Stimulated activated CD4-positive, alpha-beta T cell treated with anti-CD3 and anti-CD28 coated beads, TNF-alpha, amount 100 ng/mL, for 1 hour (primary cell): ENCODE results near the gene NDUFA11.
A peak's percentile ranks its signal among the peaks of the same experiment; 100 is the strongest.

Experiments used
- DNase-seq, 3 donors: peaks; one replicate each; pipeline ENCODE4 v3.0.0-alpha.2; 2020; ENCODE audit warnings: low read depth in 3 of 3, low spot score in 1 of 3

NDUFA11 gene

GRCh38 chr19:5903624-5904351 lies at the start of gene NDUFA11:
NDUFA11 (minus strand) TSS chr19:5903790; CDS start chr19:5903708, 82 bp downstream.
- peak; percentile 92 to 97 (median 93) for DNase-seq

- DNase-seq, result no peak
Observed at GRCh38 chr19:5953030-5953589, 49.5 kb upstream of the NDUFA11 start.

DNA sequence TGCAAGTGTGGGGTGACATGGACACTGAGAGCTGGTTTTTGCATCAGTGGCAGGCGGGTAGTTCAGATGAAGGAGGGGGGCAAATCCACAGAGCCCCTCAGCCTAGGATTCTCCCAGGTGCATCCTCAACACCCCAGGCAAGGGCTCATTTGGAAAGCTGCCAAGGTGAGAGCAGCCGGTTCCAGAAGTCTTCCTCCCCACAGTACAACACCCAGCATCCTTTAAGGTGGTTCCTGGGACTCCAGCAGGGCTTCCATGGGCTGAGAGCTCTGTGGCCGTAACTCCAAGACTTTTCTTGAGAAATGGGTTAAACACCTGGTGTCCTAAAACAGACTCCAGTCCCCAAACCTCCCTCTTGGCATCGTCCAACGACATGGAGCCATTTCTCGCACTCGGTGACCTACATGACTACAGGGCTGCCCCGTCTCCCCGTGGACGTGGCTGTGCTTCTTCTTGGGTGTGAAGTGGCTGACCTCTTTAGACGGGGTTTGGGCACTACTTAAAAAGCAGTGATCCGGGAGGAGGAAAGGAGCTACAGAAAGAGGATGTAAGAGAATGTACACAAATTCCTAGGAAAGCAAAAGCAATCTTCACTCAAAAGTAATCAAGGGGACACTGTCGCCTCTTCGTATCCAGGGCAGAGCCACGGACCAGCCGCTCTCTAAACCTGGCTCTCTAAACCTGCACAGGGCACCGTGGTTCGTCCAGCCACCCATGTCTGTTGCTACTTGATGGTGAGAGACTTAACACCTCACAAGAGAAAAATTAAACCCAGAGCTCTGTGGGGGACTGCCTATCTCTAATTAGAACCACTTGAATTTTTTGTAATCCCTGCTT lies 48.8 kb upstream of the NDUFA11 start:
- no peak for DNase-seq

DNA sequence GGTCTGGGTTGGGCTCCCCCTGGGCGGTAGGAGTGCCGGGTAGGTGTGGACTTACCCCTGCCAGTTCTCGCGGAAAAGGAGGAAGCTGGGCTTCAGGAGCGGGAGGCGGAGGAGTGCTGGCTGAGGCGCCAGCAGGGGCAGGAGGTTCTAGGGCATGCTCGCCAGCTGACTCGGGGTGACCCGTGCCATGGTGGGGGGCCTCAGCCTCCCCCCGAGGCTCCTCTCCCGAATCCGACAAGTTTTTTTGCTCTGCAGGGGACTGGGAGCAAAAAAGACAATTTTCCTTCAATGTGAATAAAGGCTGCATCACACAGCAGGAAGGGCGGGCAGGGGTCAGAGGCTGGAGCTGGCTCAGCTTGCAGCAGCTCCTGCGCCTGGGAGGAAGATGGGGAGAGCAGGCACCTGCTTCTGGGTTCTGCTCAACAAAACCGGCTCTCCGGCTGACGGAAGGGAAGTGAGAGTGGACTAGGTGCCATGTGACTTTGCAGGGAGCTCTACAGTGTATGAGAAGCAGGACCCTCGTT lies 47.8 kb upstream of the NDUFA11 start:
- no peak for DNase-seq

DNA sequence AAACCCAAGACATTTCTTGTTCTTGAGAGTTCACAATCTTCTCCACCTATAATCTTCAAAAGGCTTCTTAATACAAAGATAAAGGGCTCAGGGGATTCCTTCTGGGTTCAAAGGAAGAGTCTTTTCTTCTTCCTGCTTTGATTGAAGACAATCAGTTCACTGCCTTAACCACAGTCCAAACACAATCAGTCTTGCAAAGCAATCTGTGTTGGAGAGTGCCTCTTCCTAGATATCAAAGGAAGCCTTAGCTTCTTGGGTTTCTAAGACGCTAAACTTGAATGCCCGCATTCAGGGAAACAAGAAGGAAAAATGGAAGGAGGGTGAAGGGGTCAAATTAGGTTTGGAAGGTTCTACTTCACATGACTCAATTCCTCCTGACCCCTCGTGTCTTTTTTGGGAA lies 47.2 kb upstream of the NDUFA11 start:
- DNase-seq, result no peak

DNA sequence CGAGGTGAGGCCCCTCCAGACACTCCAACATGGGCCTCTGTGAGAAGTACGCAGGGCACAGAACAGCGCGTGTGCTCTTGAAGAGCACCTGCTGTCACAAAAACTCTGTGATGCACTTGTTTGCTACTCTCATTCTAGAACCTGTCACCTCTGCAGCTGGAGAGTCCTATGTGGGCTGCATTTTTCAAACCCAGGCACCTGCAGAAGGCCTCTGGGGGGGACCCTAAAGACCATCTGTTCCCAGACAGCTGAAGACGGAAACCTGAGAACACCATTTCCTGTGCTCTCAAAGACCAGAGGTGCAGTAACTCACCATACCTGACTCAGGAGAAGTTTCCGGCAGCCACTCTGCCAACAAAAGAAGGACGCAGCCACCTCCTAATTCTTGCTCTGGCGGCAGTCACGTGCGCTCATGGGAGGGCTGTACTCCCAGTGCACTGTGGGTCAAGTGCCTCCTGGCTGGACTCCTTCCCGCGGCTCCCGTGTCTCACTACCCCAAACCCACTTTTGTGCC lies 46.3 kb upstream of the NDUFA11 start:
- DNase-seq, result peak in 1 of 3 donors; percentile 22

DNA sequence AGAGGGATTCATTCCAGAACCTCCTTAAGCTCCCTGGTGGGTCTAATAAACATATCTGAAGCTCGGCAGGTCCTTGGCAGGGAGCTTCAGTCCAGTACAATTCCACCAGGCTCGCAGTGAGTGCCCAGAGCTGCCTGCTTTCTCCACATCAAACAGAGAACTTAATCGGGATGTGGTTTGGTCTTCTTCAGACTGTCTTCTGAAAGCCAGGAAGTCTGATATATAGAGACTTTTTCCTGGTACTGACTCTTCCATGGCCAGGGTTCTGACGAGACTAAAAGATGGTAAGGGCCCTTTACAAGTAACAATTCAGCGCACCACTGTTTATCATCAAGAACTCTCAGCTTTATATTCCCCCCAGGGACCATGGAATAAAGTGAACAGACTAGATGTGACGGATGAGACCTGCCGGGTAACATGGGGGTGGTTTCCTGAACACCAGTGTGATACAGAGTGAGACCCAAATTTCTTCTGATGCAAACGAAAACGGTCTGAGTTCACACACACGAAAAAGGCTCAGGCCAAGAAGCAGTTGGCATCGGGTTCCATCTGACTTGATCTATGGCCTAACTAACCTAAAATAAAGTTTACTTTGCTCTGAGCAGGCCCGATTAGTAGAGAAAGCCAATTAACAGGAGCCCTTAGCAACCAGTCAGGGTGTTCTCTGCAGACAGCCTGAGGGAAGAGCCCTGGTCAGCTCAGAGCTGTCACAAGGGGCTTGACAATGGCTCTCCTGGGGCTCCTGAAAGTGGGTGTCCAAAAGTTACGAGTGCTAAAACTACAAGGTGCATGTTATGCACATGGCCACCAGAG lies 45.4 kb upstream of the NDUFA11 start:
- no peak for DNase-seq

GRCh38 chr19:5947435-5947834 lies 43.8 kb upstream of the NDUFA11 start:
- DNase-seq, result no peak

DNA sequence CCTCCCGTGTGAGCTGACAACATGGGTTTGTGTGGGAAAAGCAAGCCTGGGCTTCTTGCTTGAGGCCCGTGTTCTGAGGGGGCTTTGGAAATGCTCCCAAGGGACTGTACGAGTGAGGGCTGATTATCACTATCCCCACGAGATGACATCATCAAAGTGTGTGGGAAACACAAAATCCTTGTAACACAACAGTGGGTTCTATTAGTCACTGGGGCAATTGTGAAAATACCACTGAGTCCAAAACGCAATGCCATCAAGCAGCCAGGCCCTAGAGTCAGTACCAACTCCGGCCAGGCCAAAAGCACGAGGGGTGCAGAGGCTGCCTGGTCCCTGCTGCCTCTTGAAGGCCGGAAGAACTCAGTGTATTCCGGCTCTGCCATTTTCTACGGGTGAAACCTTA lies 40.0 kb upstream of the NDUFA11 start:
- DNase-seq, result no peak

DNA sequence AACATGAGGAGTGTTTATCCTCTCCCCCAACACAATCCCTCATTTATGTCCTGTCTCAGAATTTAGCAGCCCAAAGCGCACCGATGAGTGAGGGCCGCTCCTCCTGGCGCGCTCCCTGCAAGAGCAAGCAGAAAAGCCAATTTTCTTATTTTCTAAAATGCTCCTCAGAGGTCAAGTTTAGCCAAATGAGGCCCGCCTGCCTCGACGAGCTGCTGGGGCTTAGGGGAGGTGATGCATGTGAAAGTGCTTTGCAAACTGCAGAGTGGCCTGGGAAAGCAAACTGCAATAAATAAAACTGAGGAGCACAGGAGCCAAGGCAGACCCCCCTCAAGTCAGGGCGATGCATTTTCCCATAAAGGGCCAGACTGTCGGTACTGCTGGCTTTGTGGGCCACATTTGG lies 39.5 kb upstream of the NDUFA11 start:
- DNase-seq, result no peak

- DNase-seq, result no peak
Observed at GRCh38 chr19:5941673-5942072, 38.1 kb upstream of the NDUFA11 start.

GRCh38 chr19:5940260-5941208 lies 36.9 kb upstream of the NDUFA11 start:
- DNase-seq, result no peak

GRCh38 chr19:5937550-5937949 lies 34.0 kb upstream of the NDUFA11 start:
- no peak for DNase-seq

- DNase-seq, result no peak
Observed at GRCh38 chr19:5936292-5936592, 32.7 kb upstream of the NDUFA11 start.

- no peak for DNase-seq
Observed at GRCh38 chr19:5935473-5936291, 32.1 kb upstream of the NDUFA11 start.

DNA sequence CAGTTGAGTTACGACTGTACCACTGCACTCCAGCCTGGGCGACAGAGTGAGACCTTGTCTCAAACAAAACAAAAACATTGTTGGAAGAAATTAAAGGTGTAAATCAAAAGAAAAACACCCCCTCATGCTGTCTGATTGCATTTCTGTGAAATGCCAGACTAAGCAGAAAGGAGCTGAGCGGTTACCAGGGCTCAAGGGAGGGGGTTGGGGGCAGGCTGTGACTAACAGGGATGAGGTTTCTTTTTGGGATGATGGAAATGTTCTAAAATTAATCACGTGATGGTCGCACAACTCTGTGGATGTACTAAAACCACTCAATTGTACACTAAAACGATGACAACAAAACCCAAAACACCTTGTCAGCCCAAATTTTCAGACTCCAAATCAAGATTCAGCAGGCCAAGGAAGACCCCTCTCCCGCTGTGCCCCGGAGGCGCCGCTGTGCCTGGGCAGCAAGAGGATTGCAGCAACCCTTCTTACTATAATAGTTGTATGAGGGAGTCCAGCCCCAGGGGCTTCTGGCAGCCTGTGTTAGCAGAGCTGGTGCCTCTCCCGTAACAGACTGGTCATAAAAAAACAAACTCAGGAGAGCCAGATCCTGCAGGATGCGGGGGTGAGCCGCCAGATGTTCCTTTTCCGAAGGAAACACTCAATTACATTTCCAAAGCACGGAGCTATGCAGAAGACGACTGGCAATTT lies 31.3 kb upstream of the NDUFA11 start:
- DNase-seq, result no peak

DNA sequence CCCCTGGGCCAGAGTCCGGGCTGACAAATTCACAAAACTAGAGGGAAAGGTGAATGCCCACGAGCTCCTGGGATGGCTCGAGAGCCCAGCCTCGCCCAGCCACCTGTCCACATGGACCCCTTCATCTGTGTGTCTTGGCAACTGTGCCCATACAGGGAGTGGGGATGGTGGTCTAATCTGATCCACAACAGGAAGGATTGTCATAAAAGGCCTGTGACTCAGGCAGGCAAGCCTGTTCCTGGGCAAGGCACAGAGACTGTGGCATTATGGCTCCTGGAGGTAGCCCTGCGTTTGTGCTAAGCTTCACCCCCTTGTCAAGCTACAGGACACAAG lies 30.4 kb upstream of the NDUFA11 start:
- DNase-seq, result no peak

- no peak for DNase-seq
Observed at GRCh38 chr19:5933391-5934068, 29.9 kb upstream of the NDUFA11 start.
